A673 (cell line): ENCODE results near the gene CTIF.

Experiments used
- EZH2 ChIP-seq: fragments of 200-600 bp; sonication (generic); IDR thresholded peaks from 2 replicates; pipeline ENCODE4 v1.6.1; 2017; ENCODE audit warnings: borderline replicate concordance, low read depth, mild to moderate bottlenecking, mixed read lengths, antibody characterized with exemption, low read length; ENCODE audit not compliant: poor library complexity, severe bottlenecking
- TF ChIP-seq, protein P1 (sequence below): fragments of 300-800, 200-600 bp; sonication (generic); conservative IDR thresholded peaks from 2 replicates; pipeline ENCODE4 v1.5.1; 2017; ENCODE audit warnings: low read depth, mild to moderate bottlenecking, antibody characterized with exemption, low read length, moderate library complexity, mixed read lengths

DNA sequence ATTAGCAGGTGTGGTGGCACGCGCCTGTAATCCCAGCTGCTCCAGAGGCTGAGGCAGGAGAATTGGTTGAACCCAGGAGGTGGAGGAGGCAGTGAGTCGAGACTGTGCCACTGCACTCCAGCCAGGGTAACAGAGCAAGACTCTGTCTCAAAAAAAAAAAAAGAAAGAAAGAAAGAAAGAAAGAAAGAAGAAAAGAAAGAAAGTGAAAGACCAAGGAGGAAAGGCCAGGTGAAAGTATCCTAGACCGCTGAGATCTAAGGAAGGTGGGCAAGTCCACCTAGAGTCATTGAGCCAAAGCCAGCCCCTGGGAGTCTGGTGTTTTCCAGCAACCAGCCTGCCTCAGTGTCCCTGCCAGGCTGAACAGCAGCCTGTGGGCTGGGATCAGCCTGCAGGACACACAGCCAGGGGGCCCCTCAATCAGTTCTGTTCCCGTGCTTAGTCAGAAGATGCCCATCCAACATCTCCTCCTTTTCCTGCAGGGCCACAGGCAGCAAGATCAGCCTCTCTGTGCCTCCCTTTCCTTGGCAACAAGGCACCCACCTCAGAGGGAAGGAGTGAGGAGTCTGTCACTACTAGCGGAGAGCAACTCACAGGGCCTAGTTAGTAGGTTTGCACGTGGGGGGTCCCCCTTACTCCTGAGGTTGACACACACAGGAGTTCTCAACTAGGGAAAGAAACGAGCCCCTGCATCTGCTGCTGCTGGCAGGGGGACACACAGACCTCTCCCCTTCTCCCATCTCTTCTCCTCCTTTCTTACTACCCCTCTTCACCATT, 347.9 kb downstream of the CTIF start:
- TF ChIP-seq, protein P1, sequence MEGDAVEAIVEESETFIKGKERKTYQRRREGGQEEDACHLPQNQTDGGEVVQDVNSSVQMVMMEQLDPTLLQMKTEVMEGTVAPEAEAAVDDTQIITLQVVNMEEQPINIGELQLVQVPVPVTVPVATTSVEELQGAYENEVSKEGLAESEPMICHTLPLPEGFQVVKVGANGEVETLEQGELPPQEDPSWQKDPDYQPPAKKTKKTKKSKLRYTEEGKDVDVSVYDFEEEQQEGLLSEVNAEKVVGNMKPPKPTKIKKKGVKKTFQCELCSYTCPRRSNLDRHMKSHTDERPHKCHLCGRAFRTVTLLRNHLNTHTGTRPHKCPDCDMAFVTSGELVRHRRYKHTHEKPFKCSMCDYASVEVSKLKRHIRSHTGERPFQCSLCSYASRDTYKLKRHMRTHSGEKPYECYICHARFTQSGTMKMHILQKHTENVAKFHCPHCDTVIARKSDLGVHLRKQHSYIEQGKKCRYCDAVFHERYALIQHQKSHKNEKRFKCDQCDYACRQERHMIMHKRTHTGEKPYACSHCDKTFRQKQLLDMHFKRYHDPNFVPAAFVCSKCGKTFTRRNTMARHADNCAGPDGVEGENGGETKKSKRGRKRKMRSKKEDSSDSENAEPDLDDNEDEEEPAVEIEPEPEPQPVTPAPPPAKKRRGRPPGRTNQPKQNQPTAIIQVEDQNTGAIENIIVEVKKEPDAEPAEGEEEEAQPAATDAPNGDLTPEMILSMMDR, result no peak
- TF ChIP-seq EZH2, result no peak
